Endothelial cell of umbilical vein (primary cell): Measurements from ENCODE around the gene STUM. TPM values are rescaled to one million over a fixed set of nuclear protein-coding genes. Genes with fewer than 3 reads are reported as not detected.

ENCODE experiments used
- BruUV-seq: library from RNA; stranded (reverse); fragments of 400-500 nt; replicated peaks from 2 replicates; lab custom pipeline; 2021; lab: Mats Ljungman, UMichigan
- CTCF ChIA-PET: fragments of 300-600, 350-600 bp; sonication (Branson Sonifier 250); formaldehyde crosslinking; loops from one replicate; lab custom pipeline; 2021; ENCODE audit warnings: antibody characterized with exemption, inconsistent platforms; lab: Charles Lee
- POLR2A ChIA-PET: fragments of 300-600, 350-600 bp; sonication (Branson Sonifier 250); formaldehyde crosslinking; loops from one replicate; lab custom pipeline; 2021; ENCODE audit warnings: antibody characterized with exemption, inconsistent platforms; lab: Charles Lee
- DNase-seq: peaks from one replicate; pipeline ENCODE4 v3.0.0-alpha.2; 2011; ENCODE audit warnings: low read depth, low spot score
- FAIRE-seq: peaks from 2 replicates; lab custom pipeline; 2011; peaks lifted over from hg19 to GRCh38; lab: Jason Lieb, UNC
- H2AFZ ChIP-seq: 2 replicates; pipeline ENCODE4 v1.6.0; 2012; ENCODE audit warnings: low read depth, low read length, control low read depth, inconsistent platforms
- H3K27ac ChIP-seq: 2 replicates; pipeline ENCODE4 v1.5.1; 2011; ENCODE audit warnings: low read depth, mild to moderate bottlenecking, control low read depth, low read length, moderate library complexity; ENCODE audit not compliant: insufficient read depth
- H3K27me3 ChIP-seq, 2 experiments: 2 replicates each; pipeline versions ENCODE4 v1.6.0 to v1.6.1; 2011; ENCODE audit warnings: low read length in 2 of 2, mixed read lengths in 1 of 2; ENCODE audit not compliant: control insufficient read depth in 2 of 2, insufficient read depth in 2 of 2
- H3K36me3 ChIP-seq, 2 experiments: 2 replicates in 1 of 2; 3 replicates in 1 of 2; pipeline ENCODE4 v1.5.1; 2011; ENCODE audit warnings: low read length in 2 of 2, mild to moderate bottlenecking in 1 of 2, moderate library complexity in 1 of 2; ENCODE audit not compliant: control insufficient read depth in 2 of 2, insufficient read depth in 2 of 2; ENCODE audit errors: extremely low read depth in 1 of 2
- H3K4me1 ChIP-seq: 3 replicates; pipeline ENCODE4 v1.5.1; 2011; ENCODE audit warnings: mild to moderate bottlenecking, low read length; ENCODE audit not compliant: control insufficient read depth, insufficient read depth; ENCODE audit errors: extremely low read depth
- H3K4me2 ChIP-seq: 2 replicates; pipeline ENCODE4 v1.6.1; 2011; ENCODE audit warnings: low read length, control low read depth, mixed read lengths; ENCODE audit not compliant: insufficient read depth
- H3K4me3 ChIP-seq, 3 experiments: fragments of 200-600 bp in 1 of 3; sonication (generic), shearing (Covaris generic) in 1 of 3; replicated peaks in 1 of 3; 2 replicates each; pipeline ENCODE4 v1.5.1; 2011 to 2016; ENCODE audit warnings: control low read depth in 3 of 3, low read length in 3 of 3, mild to moderate bottlenecking in 2 of 3, inconsistent platforms in 1 of 3, low read depth in 1 of 3, moderate library complexity in 1 of 3; ENCODE audit not compliant: insufficient read depth in 1 of 3
- H3K79me2 ChIP-seq: 2 replicates; pipeline ENCODE4 v1.6.0; 2012; ENCODE audit warnings: low read length, inconsistent platforms; ENCODE audit not compliant: control insufficient read depth, insufficient read depth
- H3K9ac ChIP-seq: replicated peaks from 2 replicates; pipeline ENCODE3; 2011; ENCODE audit warnings: low read length, control low read depth; ENCODE audit not compliant: insufficient read depth; ENCODE audit errors: extremely low read depth
- H3K9me1 ChIP-seq: replicated peaks from 3 replicates; pipeline ENCODE4 v1.6.0; 2011; ENCODE audit warnings: mild to moderate bottlenecking, low read length; ENCODE audit not compliant: control insufficient read depth, insufficient read depth; ENCODE audit errors: extremely low read depth
- H3K9me3 ChIP-seq: replicated peaks from 2 replicates; pipeline ENCODE4 v1.5.1; 2012; ENCODE audit warnings: low read length, inconsistent platforms; ENCODE audit not compliant: control insufficient read depth, insufficient read depth
- H4K20me1 ChIP-seq: replicated peaks from 2 replicates; pipeline ENCODE3; 2011; ENCODE audit warnings: mild to moderate bottlenecking, low read length; ENCODE audit not compliant: control insufficient read depth, insufficient read depth; ENCODE audit errors: extremely low read depth
- EZH2 ChIP-seq: IDR thresholded peaks from 2 replicates; pipeline ENCODE4 v1.6.1; 2012; ENCODE audit warnings: borderline replicate concordance, low read depth, mild to moderate bottlenecking, moderate library complexity, low read length, inconsistent platforms; ENCODE audit not compliant: severe bottlenecking
- FOS ChIP-seq: IDR thresholded peaks from 2 replicates; pipeline ENCODE4 v1.6.1; 2011; ENCODE audit warnings: mild to moderate bottlenecking, low read length, moderate library complexity, borderline replicate concordance; ENCODE audit not compliant: insufficient read depth
- GATA2 ChIP-seq: IDR thresholded peaks from 2 replicates; pipeline ENCODE4 v1.7.0; 2011; ENCODE audit warnings: low read depth, mild to moderate bottlenecking, moderate library complexity, mixed read lengths, low read length; ENCODE audit not compliant: insufficient read length, insufficient read depth
- JUN ChIP-seq: IDR thresholded peaks from 2 replicates; pipeline ENCODE4 v1.6.1; 2011; ENCODE audit warnings: borderline replicate concordance, low read depth; ENCODE audit not compliant: insufficient read length, insufficient read depth
- MYC ChIP-seq: IDR thresholded peaks from one replicate; pipeline ENCODE4 v1.6.1; 2011; ENCODE audit warnings: mild to moderate bottlenecking, low read depth, low read length
- POLR2A ChIP-seq: IDR thresholded peaks from 2 replicates; pipeline ENCODE4 v1.6.1; 2012; ENCODE audit warnings: low read depth, mild to moderate bottlenecking, control low read depth, low read length
- POLR2AphosphoS5 ChIP-seq: IDR thresholded peaks from 2 replicates; pipeline ENCODE4 v1.6.1; 2012; ENCODE audit warnings: low read depth, mild to moderate bottlenecking, control low read depth, low read length, moderate library complexity; ENCODE audit not compliant: insufficient read depth
- dilution Hi-C: fragments of 300-500 bp; cut with MboI; formaldehyde crosslinking; loops from one replicate; pipeline ENCODE4 v1.15.0; 2019; ENCODE audit warnings: low sequenced_read_pairs; ENCODE audit not compliant: extremely low pct_ligation_motif_present
- intact Hi-C: fragments of 100-400 bp; cut with micrococcal nuclease; formaldehyde crosslinking; loops from one replicate; pipeline ENCODE4 v1.10.0; 2022
- polyA plus RNA-seq, 4 experiments: library from polyadenylated mRNA; depleted of rRNA in 3 of 4; stranded (reverse) in 3 of 4; unstranded in 1 of 4; fragments of >200 nt; gene quantifications; 2 replicates each; pipeline versions ENCODE4 v1.2.1 to v1.2.3, GENCODE V29; 2011 to 2012; ENCODE audit warnings: missing spikeins in 1 of 4
- total RNA-seq: library from RNA; stranded (reverse); gene quantifications from 2 replicates; pipeline ENCODE4 v1.2.3, GENCODE V29; 2021
- TF ChIP-seq, protein P1 (sequence below), 2 donors: IDR thresholded peaks; 1 replicate in 1 of 2; 2 replicates in 1 of 2; pipeline ENCODE4 v1.5.1; 2011; ENCODE audit warnings: low read length in 2 of 2, mild to moderate bottlenecking in 2 of 2, moderate library complexity in 2 of 2, control low read depth in 1 of 2, inconsistent platforms in 1 of 2, low read depth in 1 of 2; ENCODE audit not compliant: insufficient read depth in 1 of 2; ENCODE audit errors: extremely low read depth in 1 of 2
- TF ChIP-seq, protein P2 (sequence below): IDR thresholded peaks from 2 replicates; pipeline ENCODE4 v1.6.1; 2011; ENCODE audit not compliant: insufficient read depth, insufficient read length

The STUM gene
- total and polyA plus RNA-seq, 2 donors (not counting 3 experiments of a cell fraction or from before 2014, with no cell fraction given), result not detected

DNA sequence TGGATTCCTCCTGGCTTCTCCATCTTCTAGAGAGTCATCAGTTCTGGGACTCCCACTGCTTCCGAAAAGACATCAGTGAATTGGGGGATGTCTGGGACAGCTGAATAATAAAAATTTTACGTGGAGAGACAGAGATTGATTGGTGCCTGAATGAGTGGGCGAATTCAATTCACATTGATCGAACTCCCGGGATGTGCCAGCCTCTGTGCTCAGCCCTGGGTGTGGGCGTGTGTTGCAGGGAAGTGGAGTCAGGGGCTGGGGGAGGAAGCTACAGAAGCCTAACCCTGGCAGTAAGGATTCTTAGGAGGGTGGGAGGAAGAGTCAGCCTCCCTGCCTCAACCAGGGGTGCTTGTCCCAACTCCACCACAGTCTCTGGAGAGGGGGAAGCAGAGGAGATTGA is 18.0 kb upstream of the STUM start:
- ChIA-PET POLR2A (no interaction called here), CTCF (no interaction called here)
- TF ChIP-seq, protein P1, sequence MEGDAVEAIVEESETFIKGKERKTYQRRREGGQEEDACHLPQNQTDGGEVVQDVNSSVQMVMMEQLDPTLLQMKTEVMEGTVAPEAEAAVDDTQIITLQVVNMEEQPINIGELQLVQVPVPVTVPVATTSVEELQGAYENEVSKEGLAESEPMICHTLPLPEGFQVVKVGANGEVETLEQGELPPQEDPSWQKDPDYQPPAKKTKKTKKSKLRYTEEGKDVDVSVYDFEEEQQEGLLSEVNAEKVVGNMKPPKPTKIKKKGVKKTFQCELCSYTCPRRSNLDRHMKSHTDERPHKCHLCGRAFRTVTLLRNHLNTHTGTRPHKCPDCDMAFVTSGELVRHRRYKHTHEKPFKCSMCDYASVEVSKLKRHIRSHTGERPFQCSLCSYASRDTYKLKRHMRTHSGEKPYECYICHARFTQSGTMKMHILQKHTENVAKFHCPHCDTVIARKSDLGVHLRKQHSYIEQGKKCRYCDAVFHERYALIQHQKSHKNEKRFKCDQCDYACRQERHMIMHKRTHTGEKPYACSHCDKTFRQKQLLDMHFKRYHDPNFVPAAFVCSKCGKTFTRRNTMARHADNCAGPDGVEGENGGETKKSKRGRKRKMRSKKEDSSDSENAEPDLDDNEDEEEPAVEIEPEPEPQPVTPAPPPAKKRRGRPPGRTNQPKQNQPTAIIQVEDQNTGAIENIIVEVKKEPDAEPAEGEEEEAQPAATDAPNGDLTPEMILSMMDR (IDR thresholded peaks at IDR 0.05; ENCODE audit: extremely low read depth in 1 of 2, insufficient read depth in 1 of 2, low read depth in 1 of 2, low read length in 2 of 2), result no peak
- TF ChIP-seq MYC (no peak), EZH2 (no peak), POLR2AphosphoS5 (no peak), JUN (no peak), POLR2A (no peak), FOS (no peak), GATA2 (no peak)
- TF ChIP-seq, protein P2, sequence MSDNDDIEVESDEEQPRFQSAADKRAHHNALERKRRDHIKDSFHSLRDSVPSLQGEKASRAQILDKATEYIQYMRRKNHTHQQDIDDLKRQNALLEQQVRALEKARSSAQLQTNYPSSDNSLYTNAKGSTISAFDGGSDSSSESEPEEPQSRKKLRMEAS, result no peak
- H3K27ac ChIP-seq, result no peak overlapping the region
- no peaks in the 10 kb centered on the region for H3K9me3 ChIP-seq
- H3K36me3 ChIP-seq, result no peaks in the 10 kb centered on the region
- H2AFZ ChIP-seq, result no peak overlapping the region
- no peak for DNase-seq
- intact Hi-C loops, result no loop called here
- no peak for FAIRE-seq
- no peaks in the 10 kb centered on the region for H3K4me1 ChIP-seq
- H4K20me1 ChIP-seq, result no peaks in the 10 kb centered on the region
- BruUV-seq, result no TSS peak
- no peak overlapping the region for H3K4me3 ChIP-seq
- no peaks in the 10 kb centered on the region for H3K79me2 ChIP-seq
- dilution Hi-C loops, result no loop called here
- H3K9me1 ChIP-seq, result no peaks in the 10 kb centered on the region
- peaks cover 0 to 5% of the 10 kb centered on the region in 2 experiments for H3K27me3 ChIP-seq
- no peak overlapping the region for H3K4me2 ChIP-seq
- H3K9ac ChIP-seq, result no peak overlapping the region
